HG03565 (cell line): ENCODE measurements around the gene BPIFA2.
"Not testable (repeated sequence)": the region's sequence is repeated elsewhere in the genome, so short reads cannot be mapped to it uniquely, and the experiment has no call there.

Experiments
- ATAC-seq: cut with Tn5 transposase; IDR thresholded peaks from one replicate; pipeline ENCODE4 v1.9.1; 2021; ENCODE audit warnings: mild to moderate bottlenecking, moderate library complexity; ENCODE audit not compliant: unreplicated experiment

BPIFA2 gene, protein sequence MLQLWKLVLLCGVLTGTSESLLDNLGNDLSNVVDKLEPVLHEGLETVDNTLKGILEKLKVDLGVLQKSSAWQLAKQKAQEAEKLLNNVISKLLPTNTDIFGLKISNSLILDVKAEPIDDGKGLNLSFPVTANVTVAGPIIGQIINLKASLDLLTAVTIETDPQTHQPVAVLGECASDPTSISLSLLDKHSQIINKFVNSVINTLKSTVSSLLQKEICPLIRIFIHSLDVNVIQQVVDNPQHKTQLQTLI

DNA sequence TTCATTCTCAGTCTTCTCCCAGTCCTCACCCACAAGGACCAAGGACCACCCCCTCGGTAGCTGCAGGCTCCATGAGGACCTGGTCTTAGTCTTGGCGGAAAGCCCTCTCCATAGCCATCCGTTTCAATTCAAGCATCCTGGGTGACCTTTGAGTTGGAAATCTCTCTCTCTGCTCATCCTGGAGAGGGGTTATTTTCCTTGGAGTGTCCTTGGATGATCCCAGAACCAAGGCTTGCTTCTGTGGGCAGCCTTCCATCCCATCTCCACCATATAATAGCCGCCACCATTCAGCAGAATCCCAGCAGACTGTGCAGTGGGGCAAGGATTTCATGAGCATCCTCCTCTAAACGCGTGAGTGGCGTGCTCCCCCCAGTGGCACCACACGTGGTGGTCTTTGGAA is at the start of gene BPIFA2:
Gene BPIFA2 (plus strand): TSS at position 301 of the 400 bp plus-strand sequence. CDS start 987 bp downstream, outside the sequence.
- ATAC-seq = no peak

DNA sequence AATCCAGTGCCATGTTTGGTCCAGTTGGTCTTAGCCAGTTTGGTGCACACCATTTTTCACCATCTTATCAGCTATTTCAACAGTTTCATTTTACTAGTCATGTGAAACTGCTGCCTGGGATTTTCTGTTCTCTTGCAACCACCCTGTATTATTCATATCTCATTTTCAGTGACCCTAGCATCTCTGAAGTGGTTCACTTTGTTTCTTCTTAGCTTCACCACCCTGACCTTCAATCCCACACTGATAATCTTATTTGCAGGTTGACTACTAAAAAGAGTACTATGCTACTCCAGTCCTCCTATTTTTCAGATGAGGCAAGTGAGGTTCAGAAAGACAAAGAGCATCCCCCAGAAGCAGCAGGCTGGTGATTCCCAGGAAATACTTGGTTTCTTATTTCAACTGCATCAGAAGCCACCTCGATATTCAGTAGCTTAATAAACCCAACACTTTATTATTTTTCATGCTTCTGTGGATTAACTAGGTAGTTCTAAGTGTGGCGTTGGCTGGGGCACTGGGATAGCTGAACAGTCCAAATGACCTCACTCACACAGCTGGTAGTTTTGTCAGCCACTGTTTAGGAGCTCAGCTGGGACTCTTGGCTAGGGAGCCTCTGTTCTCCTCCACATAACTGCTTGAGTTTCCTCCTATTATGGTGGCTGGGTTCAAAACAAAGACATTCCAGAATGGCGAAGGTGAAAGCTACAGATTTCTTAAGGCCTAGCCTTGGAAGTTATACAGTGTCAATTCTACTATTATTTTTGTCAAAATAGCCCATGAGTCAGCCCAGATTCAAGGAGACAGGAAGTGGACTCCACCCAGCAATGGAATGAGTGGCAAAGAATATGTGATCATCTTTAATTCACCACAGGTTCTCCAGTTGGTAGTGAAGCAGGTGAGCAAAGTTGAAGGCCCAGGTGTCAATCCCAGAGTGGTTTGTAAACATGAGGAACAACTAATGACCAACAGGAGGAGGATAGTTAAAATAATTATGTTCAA is 47.9 kb upstream of the BPIFA2 start:
- no peak for ATAC-seq

- no peak for ATAC-seq
Observed at GRCh38 chr20:33120934-33121333, 47.0 kb upstream of the BPIFA2 start.

GRCh38 chr20:33122297-33122696 is 45.7 kb upstream of the BPIFA2 start:
- not testable (repeated sequence) for ATAC-seq

DNA sequence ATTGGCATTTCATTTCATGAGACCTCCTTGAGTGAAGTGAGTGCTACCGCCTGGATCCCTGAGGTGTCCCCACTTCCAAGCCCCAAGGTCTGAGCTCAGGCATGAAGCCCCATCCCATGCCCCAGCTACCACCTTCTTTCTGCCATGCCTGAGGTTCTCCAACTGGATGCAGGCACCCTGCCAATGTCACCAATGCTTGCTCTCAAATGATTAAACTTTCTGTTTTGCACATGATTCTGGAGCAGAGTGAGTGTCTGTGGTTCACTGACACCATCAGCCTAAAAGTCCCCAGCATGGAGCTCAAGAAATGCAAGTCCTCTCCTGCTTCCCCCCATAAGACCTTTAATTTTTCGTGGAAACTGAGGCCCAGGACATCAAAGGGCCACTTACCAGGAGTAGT is 43.7 kb upstream of the BPIFA2 start:
- ATAC-seq = no peak

GRCh38 chr20:33124994-33125393 is 43.0 kb upstream of the BPIFA2 start:
- no peak for ATAC-seq

DNA sequence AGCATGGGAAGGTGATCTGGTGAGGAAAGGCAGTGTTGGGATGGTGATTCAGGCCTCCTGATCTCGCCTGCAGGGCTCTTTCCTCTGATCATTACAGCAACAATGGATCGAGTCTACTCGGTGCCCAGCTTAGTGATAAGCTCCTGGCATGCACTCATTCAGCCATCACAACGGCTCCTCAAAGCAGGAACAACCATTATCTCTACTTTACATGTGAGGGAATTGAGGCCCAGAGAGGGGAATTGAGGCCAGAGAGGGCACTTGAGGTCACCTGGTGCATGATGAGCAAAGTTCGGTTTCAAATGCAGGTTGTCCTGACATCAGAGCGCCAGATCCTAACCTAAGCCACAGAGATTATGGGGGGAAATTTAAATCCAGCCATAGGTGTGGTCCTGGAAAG is 42.0 kb upstream of the BPIFA2 start:
- no peak for ATAC-seq

DNA sequence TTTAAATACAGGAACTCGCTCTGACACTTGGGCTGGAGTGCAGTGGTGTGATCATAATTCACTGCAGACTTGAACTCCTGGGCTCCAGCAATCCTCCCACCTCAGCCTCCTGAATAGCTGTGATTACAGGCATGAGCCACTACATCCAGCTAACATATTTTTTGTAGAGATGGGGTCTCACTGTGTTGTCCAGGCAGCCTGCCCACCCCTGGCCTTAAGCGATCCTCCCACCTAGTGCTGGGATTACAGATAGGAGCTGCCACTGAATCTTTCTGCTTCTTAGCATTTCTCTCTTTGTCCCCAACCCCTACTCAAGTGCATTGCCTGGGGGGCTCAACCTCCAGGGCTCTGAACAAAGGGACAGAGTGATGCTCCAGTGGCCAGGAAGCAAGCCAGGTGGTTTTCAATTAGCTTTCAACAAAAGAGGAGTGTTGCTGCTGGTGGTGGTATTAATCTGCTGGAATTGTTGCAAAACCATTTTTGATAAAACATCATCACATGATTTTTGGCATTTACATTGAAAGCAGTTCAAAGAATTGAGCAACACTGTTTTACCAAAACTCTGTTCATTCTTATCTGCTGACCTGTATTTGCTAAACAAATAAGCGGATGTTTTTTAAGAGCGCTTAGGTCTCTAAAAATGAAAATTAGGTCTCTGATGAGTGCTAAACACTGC is 40.4 kb upstream of the BPIFA2 start:
- ATAC-seq = no peak

GRCh38 chr20:33130568-33131061 is 37.3 kb upstream of the BPIFA2 start:
- no peak for ATAC-seq

DNA sequence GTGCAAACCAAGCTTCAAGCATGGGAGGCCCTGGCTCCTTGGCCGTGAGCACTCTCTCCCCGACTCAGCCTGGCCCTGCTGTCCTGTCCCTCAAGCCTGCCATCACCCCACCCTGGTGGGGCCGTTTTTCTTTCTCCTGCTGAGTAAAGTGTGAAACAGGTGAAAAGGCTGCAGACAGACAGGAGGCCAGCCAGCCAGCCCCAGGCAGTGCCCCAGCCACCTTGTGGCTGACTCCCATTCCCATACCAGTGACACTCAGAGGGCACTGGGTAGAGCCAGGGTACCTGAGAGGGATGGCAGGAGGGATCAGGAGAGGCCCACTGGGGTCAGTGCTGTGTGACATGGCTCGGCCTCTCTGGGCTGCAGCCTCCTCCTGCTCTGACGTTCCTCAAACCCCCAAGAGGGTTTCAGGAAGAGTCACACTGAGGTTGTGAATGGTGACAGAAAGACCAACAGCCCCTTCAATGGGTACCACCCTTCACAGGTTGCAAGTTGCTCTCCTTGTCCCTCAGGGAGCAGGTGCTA is 35.9 kb upstream of the BPIFA2 start:
- no peak for ATAC-seq

GRCh38 chr20:33132513-33133372 is 35.2 kb upstream of the BPIFA2 start:
- no peak for ATAC-seq

DNA sequence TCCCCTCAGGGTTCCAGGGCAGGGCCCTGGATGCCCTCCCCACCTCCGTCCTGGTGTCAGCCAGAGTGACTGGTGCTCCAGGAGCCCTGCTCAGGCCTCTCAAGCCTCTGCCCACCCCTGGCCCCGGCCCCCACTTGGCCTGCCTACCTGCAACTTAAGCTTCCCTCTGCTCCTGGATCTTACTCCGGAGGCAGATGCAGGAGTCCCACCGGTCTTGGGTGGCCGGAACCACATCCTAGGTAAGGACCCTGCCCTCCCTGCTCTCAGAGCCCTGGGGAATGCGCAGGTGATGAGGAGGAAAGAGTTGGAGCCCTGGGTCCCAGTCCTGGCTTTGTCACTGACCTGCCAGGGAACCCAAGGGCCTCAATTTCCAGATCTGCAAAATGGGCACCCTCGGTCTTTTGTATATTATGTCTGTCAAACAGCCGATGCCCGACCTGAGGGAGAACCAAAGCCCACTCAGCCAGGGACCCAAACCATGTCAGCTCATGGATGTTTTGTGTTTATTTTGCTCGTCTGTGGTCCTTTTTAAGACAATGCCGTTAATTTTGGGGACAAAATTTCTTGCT is 34.5 kb upstream of the BPIFA2 start:
- ATAC-seq = no peak

GRCh38 chr20:33137195-33137594 is 30.8 kb upstream of the BPIFA2 start:
- no peak for ATAC-seq

GRCh38 chr20:33139467-33139866 is 28.5 kb upstream of the BPIFA2 start:
- no peak for ATAC-seq

- ATAC-seq = no peak
Observed at GRCh38 chr20:33145521-33145920, 22.4 kb upstream of the BPIFA2 start.

DNA sequence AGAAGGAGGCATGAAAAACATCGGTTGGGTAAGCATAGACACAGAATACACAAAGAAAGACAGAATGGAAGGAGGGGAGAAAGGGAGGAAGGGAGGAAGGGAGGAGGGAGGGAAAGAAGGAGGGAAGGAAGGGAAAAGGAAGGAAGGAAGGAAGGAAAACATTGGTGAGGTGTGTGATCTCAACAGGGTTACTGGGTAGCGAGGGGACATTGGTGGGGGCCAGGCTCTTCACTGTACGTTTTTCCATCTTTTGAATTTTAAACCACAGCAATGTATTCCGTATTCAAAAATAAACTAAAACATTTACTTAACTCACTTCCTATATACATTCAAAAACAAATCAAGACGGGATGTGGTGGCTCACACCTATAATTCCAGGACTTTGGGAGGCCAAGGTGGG is 20.7 kb upstream of the BPIFA2 start:
- no peak for ATAC-seq

GRCh38 chr20:33148040-33148439 is 19.9 kb upstream of the BPIFA2 start:
- ATAC-seq = no peak

DNA sequence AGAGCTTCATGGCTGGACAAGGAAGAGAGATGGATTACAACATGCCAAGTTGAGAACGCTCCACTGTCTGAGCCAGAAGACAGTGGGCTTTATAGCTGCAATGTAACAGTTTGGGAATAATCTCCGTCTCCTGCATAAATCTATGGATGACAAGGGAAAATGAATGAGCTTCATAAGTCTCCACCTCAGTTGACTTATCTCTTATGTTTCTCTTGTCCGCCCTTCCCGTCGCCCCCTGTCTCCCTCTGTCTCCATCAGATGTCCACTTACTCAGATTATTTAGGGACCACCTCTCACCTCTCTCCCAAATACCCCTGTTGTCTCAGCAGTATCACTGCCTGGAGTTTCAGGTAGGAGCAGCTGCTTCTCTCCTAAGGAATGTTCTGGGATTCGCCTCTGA is 13.7 kb upstream of the BPIFA2 start:
- no peak for ATAC-seq

DNA sequence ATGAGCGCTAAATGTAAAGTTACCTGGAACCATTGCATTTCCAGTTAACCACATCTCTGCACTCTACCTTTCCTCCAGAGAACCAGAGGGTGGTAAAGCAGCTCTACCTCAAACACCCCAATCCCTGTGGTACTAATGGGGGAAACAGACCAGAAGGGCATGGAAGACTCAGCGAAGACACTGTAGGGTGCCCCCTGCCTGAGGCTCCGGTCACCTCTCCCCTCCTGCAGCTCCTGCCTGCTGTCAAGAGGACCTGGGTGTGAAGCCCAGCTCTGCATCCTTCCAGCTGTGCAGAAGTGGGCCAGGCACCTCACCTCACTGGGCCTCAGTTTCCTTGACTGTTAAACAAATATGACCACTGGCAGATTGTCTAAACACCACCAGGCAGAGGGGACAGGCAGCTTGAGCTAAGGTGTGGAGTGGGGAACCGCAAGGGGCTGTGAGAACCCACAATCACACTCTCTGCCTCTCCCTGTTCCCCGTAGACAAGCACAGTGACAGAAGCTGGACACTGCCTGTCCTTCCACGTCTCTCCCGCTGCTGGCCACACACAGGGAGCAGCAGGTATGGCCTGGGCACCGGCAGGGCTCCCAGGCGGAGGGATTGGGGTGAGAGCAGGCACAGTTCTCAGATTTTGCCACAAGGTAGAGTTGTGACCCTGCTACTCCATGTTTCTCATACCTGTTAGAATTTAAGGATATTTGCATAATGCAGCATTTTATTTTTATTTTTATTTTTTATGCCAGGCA is 9.1 kb upstream of the BPIFA2 start:
- no peak for ATAC-seq
